ENCODE measurements around the gene KRT6A. TPM values are rescaled to one million over a fixed set of nuclear protein-coding genes. Genes with fewer than 3 reads are reported as not detected.

The KRT6A gene
- total RNA-seq, 1 donor from 2014 or later, result not detected

DNA sequence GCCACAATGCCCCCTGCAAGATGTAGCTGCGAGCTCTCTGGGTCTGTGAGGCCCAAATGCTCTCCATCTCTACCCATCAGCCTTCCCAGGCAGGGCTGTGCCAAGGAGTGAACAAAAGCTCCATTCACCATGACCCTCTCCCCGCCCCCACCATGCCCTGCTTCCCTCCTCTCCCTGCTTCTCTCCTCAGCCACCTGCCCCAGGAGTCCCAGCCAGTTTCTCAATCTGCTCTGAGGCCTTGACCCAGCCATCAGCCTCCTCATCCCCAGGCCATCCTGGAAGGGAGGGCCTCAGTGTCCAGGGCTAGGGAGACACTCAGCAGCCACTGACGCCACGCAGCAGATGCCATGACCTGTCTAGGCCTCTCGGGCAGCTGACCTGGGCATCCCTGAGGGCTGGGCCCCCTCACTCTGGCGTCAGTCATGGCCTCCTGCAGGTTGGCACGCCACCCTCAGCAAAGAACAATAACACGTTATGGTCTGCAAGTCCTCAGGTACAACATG, 35.6 kb upstream of the KRT6A start:
- Histone ChIP-seq H3K79me2 (ENCODE audit: low read depth) (no peaks in the 10 kb centered on the region), H3K4me1 (no peaks in the 10 kb centered on the region), H3K27me3 (no peaks in the 10 kb centered on the region), H3K27ac (no peak overlapping the region), H4K20me1 (ENCODE audit: low read depth) (no peaks in the 10 kb centered on the region), H3F3A (ENCODE audit: low read depth) (no peaks in the 10 kb centered on the region), H2AFZ (replicated peaks) (no peak overlapping the region), H3K9me3 (ENCODE audit: low read depth) (no peaks in the 10 kb centered on the region), H3K9ac (no peak overlapping the region), H3K36me3 (no peaks in the 10 kb centered on the region), H3K4me3 (no peak overlapping the region), H3K4me2 (no peak overlapping the region)
- no peaks in the 10 kb centered on the region for H3K9me3 Mint-ChIP-seq
- no peak for TF ChIP-seq EZH2 (IDR thresholded peaks at IDR 0.05)
- no peak for TF ChIP-seq EZH2phosphoT487 (IDR thresholded peaks at IDR 0.05)
- TF ChIP-seq, protein P1, sequence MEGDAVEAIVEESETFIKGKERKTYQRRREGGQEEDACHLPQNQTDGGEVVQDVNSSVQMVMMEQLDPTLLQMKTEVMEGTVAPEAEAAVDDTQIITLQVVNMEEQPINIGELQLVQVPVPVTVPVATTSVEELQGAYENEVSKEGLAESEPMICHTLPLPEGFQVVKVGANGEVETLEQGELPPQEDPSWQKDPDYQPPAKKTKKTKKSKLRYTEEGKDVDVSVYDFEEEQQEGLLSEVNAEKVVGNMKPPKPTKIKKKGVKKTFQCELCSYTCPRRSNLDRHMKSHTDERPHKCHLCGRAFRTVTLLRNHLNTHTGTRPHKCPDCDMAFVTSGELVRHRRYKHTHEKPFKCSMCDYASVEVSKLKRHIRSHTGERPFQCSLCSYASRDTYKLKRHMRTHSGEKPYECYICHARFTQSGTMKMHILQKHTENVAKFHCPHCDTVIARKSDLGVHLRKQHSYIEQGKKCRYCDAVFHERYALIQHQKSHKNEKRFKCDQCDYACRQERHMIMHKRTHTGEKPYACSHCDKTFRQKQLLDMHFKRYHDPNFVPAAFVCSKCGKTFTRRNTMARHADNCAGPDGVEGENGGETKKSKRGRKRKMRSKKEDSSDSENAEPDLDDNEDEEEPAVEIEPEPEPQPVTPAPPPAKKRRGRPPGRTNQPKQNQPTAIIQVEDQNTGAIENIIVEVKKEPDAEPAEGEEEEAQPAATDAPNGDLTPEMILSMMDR (IDR thresholded peaks at IDR 0.05), result no peak
- no peaks in the 10 kb centered on the region for H3K36me3 Mint-ChIP-seq
- H3K27ac Mint-ChIP-seq, result no peak overlapping the region
- H3K4me3 Mint-ChIP-seq, result no peak overlapping the region
- H3K4me1 Mint-ChIP-seq, result peaks cover 11% of the 10 kb centered on the region
- no peak for DNase-seq (ENCODE audit: low spot score)
- peaks cover 12% of the 10 kb centered on the region for H3K27me3 Mint-ChIP-seq (ENCODE audit: insufficient read depth, low read depth)

DNA sequence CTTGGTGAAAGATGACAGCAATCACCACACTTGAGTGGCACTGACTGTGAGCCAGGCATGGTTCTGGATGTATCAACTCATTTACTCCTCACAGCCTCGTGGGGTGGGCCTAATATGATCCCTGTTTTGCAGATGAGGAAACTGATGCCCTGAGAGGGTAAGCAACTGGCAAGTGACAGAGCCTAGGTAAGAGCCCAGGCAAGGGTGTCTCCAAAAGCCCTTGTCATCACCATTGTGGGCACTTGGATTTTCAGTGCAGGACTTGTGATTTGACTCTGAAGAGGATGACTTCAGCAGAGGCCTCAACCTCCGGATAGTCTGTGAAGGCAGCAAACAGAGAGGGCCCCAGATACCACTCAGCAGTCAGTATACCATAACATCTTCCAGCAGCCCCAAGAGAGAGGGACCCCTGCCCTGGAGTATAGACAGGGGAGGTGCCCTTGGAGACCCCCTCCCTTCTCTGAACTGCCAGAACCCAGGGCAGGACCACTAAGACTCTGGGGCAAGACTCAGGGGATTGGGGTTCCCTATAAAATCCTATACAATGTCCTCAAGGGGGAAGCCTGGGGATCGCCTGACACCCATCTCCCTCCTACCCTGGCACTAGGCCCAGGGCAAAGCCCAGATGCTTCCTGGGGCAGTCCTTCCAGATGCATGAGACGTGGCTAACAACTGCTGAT, 34.2 kb upstream of the KRT6A start:
- Histone ChIP-seq H3K9ac (no peak overlapping the region), H3K27ac (no peak overlapping the region), H3F3A (ENCODE audit: low read depth) (no peaks in the 10 kb centered on the region), H3K36me3 (no peaks in the 10 kb centered on the region), H3K79me2 (ENCODE audit: low read depth) (no peaks in the 10 kb centered on the region), H3K4me3 (no peak overlapping the region), H4K20me1 (ENCODE audit: low read depth) (no peaks in the 10 kb centered on the region), H2AFZ (replicated peaks) (no peak overlapping the region), H3K4me2 (no peak overlapping the region), H3K9me3 (ENCODE audit: low read depth) (no peaks in the 10 kb centered on the region), H3K27me3 (no peaks in the 10 kb centered on the region), H3K4me1 (no peaks in the 10 kb centered on the region)
- no peak overlapping the region for H3K4me3 Mint-ChIP-seq
- peaks cover 10% of the 10 kb centered on the region for H3K27me3 Mint-ChIP-seq (ENCODE audit: insufficient read depth, low read depth)
- H3K36me3 Mint-ChIP-seq, result no peaks in the 10 kb centered on the region
- H3K9me3 Mint-ChIP-seq, result no peaks in the 10 kb centered on the region
- no peak for DNase-seq (ENCODE audit: low spot score)
- H3K4me1 Mint-ChIP-seq, result peaks cover 11% of the 10 kb centered on the region
- TF ChIP-seq, protein P1 (IDR thresholded peaks at IDR 0.05), result no peak
- TF ChIP-seq EZH2 (IDR thresholded peaks at IDR 0.05) (no peak), EZH2phosphoT487 (IDR thresholded peaks at IDR 0.05) (no peak)
- H3K27ac Mint-ChIP-seq, result no peak overlapping the region

DNA sequence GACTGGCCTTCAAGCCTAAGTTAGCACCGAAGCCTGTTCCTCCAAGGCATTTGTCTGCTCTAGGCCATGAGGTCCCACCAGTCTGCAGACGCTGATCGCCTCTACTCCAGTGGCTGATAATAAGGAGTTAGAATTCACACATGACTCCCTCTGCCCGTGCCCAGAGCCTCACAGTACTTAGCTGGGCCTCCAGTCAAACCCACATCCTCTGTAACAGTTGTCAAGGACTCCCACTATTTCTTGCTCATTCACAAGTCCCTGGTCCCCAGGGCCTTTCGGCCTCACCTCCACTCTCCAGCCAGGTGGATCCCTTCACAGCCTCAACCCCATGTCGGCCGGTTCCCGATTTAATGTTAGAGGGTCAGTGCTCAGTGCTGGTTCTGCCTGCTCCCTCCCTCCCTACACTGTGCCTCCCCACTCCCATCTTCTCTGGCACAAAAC, 33.5 kb upstream of the KRT6A start:
- Mint-ChIP-seq H3K9me3 (no peaks in the 10 kb centered on the region), H3K36me3 (no peaks in the 10 kb centered on the region), H3K4me1 (peaks cover 11% of the 10 kb centered on the region), H3K27ac (no peak overlapping the region), H3K27me3 (ENCODE audit: insufficient read depth, low read depth) (peaks cover 11% of the 10 kb centered on the region), H3K4me3 (no peak overlapping the region)
- no peaks in the 10 kb centered on the region for H3K36me3 ChIP-seq
- DNase-seq (ENCODE audit: low spot score), result no peak
- H3F3A ChIP-seq (ENCODE audit: low read depth), result no peaks in the 10 kb centered on the region
- no peak overlapping the region for H3K4me2 ChIP-seq
- no peaks in the 10 kb centered on the region for H4K20me1 ChIP-seq (ENCODE audit: low read depth)
- H2AFZ ChIP-seq (replicated peaks), result no peak overlapping the region
- no peak for TF ChIP-seq EZH2phosphoT487 (IDR thresholded peaks at IDR 0.05)
- no peak for TF ChIP-seq EZH2 (IDR thresholded peaks at IDR 0.05)
- TF ChIP-seq, protein P1 (IDR thresholded peaks at IDR 0.05), result no peak
- no peaks in the 10 kb centered on the region for H3K27me3 ChIP-seq
- no peak overlapping the region for H3K27ac ChIP-seq
- no peak overlapping the region for H3K9ac ChIP-seq
- no peaks in the 10 kb centered on the region for H3K4me1 ChIP-seq
- no peaks in the 10 kb centered on the region for H3K79me2 ChIP-seq (ENCODE audit: low read depth)
- no peak overlapping the region for H3K4me3 ChIP-seq
- no peaks in the 10 kb centered on the region for H3K9me3 ChIP-seq (ENCODE audit: low read depth)

Measured in neural progenitor cell (in vitro differentiated cells).